SK-N-SH (cell line): Measurements from ENCODE around the gene UST.

ENCODE experiments used
- FOSL2 ChIP-seq: IDR thresholded peaks from 2 replicates; pipeline ENCODE4 v1.4.0; 2012; ENCODE audit warnings: low read depth, mild to moderate bottlenecking, moderate library complexity, borderline replicate concordance
- GATA2 ChIP-seq: sonication (generic); formaldehyde crosslinking; IDR thresholded peaks from 2 replicates; pipeline ENCODE4 v1.5.0; 2020; ENCODE audit warnings: mild to moderate bottlenecking, missing genetic modification reagents
- POLR2AphosphoS5 ChIP-seq: IDR thresholded peaks from 2 replicates; pipeline ENCODE4 v1.6.1; 2012; ENCODE audit warnings: low read depth, low read length
- RAD21 ChIP-seq: IDR thresholded peaks from 2 replicates; pipeline ENCODE4 v1.6.1; 2012; ENCODE audit warnings: mild to moderate bottlenecking, low read length
- RCOR1 ChIP-seq: fragments of 150-350 bp; IDR thresholded peaks from 2 replicates; pipeline ENCODE4 v1.6.1; 2017; ENCODE audit warnings: antibody characterized with exemption, low read length
- RFX5 ChIP-seq: IDR thresholded peaks from 2 replicates; pipeline ENCODE4 v1.6.1; 2012; ENCODE audit warnings: mild to moderate bottlenecking, improper control_type of control experiment, low read length
- TCF12 ChIP-seq: IDR thresholded peaks from 2 replicates; pipeline ENCODE4 v1.4.0; 2012
- YY1 ChIP-seq: IDR thresholded peaks from 2 replicates; pipeline ENCODE4 v1.4.0; 2012; ENCODE audit warnings: low read depth, mild to moderate bottlenecking
- TF ChIP-seq, protein P1 (sequence below): fragments of 200-600 bp; sonication (generic); IDR thresholded peaks from 2 replicates; pipeline ENCODE4 v1.6.1; 2017; ENCODE audit warnings: antibody characterized with exemption, mild to moderate bottlenecking, moderate library complexity
- TF ChIP-seq, protein P2 (sequence below): IDR thresholded peaks from 2 replicates; pipeline ENCODE4 v1.6.1; 2012; ENCODE audit warnings: mild to moderate bottlenecking, low read depth, low read length, moderate library complexity

DNA sequence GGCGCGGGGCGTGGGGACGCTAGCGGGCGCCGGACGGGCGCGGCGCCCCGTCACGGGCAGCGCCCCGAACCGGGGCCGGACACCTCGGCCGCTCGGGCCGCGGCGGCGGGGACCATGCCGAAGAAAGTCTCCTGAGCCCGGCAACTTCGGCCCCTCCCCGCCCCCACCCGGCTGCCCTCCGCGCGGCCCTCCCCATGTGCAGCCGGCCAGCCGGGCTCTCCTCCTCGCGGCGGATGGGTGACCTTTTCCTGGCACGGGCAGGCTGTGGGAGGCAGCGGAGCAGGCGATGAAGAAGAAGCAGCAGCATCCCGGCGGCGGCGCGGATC, 278 bp downstream of the UST start:
- TF ChIP-seq, protein P1, sequence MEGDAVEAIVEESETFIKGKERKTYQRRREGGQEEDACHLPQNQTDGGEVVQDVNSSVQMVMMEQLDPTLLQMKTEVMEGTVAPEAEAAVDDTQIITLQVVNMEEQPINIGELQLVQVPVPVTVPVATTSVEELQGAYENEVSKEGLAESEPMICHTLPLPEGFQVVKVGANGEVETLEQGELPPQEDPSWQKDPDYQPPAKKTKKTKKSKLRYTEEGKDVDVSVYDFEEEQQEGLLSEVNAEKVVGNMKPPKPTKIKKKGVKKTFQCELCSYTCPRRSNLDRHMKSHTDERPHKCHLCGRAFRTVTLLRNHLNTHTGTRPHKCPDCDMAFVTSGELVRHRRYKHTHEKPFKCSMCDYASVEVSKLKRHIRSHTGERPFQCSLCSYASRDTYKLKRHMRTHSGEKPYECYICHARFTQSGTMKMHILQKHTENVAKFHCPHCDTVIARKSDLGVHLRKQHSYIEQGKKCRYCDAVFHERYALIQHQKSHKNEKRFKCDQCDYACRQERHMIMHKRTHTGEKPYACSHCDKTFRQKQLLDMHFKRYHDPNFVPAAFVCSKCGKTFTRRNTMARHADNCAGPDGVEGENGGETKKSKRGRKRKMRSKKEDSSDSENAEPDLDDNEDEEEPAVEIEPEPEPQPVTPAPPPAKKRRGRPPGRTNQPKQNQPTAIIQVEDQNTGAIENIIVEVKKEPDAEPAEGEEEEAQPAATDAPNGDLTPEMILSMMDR: no peak
- no peak for TF ChIP-seq RFX5
- TF ChIP-seq, protein P2, sequence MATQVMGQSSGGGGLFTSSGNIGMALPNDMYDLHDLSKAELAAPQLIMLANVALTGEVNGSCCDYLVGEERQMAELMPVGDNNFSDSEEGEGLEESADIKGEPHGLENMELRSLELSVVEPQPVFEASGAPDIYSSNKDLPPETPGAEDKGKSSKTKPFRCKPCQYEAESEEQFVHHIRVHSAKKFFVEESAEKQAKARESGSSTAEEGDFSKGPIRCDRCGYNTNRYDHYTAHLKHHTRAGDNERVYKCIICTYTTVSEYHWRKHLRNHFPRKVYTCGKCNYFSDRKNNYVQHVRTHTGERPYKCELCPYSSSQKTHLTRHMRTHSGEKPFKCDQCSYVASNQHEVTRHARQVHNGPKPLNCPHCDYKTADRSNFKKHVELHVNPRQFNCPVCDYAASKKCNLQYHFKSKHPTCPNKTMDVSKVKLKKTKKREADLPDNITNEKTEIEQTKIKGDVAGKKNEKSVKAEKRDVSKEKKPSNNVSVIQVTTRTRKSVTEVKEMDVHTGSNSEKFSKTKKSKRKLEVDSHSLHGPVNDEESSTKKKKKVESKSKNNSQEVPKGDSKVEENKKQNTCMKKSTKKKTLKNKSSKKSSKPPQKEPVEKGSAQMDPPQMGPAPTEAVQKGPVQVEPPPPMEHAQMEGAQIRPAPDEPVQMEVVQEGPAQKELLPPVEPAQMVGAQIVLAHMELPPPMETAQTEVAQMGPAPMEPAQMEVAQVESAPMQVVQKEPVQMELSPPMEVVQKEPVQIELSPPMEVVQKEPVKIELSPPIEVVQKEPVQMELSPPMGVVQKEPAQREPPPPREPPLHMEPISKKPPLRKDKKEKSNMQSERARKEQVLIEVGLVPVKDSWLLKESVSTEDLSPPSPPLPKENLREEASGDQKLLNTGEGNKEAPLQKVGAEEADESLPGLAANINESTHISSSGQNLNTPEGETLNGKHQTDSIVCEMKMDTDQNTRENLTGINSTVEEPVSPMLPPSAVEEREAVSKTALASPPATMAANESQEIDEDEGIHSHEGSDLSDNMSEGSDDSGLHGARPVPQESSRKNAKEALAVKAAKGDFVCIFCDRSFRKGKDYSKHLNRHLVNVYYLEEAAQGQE: no peak
- no peak for TF ChIP-seq POLR2AphosphoS5
- no peak for TF ChIP-seq TCF12
- TF ChIP-seq FOSL2: no peak
- no peak for TF ChIP-seq RCOR1
- TF ChIP-seq YY1: no peak
- no peak for TF ChIP-seq GATA2 (CRISPR knock-in tag)
- TF ChIP-seq RAD21: no peak
